GM19035 (cell line): ENCODE data around the gene NOTCH1.

Experiments used
- ATAC-seq: cut with Tn5 transposase; IDR thresholded peaks from one replicate; pipeline ENCODE4 v1.9.1; 2021; ENCODE audit not compliant: unreplicated experiment

Gene NOTCH1

GRCh38 chr9:136502940-136503550, 42.8 kb downstream of the NOTCH1 start:
- no peak for ATAC-seq

GRCh38 chr9:136502196-136502595, 43.7 kb downstream of the NOTCH1 start:
- ATAC-seq, result no peak

DNA sequence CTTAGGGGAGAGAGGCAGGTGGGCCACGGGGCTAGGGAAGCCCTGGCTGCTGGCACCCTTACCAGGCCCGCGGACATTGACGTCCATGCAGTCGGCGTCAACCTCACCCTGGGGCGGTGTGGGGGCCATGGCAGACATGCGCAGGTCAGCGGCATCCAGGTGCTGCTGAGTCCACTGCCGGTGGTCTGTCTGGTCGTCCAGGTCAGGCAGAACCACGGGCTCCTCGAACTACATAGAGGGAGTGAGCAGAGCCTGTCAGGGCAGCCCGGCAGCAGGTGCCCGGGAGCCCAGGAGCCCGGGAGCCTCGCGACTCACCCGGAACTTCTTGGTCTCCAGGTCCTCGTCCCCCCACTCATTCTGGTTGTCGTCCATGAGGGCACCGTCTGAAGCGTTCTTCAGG, 44.2 kb downstream of the NOTCH1 start:
- no peak for ATAC-seq

- no peak for ATAC-seq
These were observed 45.6 kb downstream of the NOTCH1 start for GRCh38 chr9:136499935-136500910.

- no peak for ATAC-seq
These were observed 46.5 kb downstream of the NOTCH1 start for GRCh38 chr9:136499071-136499934.

DNA sequence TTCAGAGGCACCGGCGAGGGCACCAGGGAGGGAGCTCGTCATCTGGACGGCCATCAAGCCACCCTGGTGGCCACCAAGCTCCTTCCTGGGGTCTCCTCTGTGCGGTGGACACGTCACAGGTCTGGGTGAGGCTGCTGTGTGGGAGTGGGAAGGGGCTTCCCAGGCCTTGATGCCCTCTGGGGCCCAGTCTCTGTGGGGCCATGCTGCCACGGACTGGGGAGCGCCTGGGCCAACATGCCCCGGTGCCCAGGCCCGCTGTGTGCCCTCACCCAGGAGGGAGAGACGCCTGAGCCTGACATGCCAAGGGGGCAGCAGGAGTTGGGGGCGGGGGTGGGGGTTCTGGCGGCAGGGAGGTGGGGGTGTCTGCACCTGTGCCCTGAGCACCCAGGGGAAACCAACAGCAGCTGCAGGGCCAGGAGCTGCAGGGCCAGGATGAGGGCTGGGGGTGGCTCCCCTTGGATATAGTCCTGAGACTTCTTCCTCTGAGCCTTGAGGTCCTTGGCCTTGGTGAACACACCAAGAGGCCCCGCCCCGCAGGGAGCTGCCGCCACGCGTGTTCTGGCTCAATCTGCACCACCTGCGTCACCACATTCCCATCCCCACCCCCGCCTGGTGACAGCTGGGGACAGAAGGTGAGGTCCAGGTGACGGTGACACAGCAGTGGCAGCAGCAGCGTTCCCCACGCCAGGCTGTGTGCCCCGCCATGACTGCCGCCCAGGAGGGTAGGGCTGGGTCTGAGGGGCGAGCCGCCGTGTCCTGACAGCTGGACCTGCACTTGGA, 47.7 kb downstream of the NOTCH1 start:
- ATAC-seq, result no peak

GRCh38 chr9:136496801-136497620, 48.8 kb downstream of the NOTCH1 start:
- no peak for ATAC-seq

DNA sequence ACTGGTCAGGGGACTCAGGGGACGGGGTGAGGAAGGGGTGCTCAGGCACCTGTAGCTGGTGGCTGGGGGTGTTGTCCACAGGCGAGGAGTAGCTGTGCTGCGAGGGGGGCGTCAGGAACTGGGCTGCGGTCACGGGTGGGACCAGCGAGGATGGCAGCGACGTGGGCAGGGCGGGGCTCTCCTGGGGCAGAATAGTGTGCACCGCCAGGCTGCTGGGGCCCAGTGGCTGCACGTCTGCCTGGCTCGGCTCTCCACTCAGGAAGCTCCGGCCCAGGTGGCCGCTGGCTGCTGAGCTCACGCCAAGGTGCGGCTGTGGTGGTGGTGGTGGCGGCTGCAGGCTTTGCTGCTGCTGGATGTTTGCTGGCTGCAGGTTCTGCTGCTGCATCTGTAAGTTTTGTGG, 49.7 kb downstream of the NOTCH1 start:
- ATAC-seq, result no peak

DNA sequence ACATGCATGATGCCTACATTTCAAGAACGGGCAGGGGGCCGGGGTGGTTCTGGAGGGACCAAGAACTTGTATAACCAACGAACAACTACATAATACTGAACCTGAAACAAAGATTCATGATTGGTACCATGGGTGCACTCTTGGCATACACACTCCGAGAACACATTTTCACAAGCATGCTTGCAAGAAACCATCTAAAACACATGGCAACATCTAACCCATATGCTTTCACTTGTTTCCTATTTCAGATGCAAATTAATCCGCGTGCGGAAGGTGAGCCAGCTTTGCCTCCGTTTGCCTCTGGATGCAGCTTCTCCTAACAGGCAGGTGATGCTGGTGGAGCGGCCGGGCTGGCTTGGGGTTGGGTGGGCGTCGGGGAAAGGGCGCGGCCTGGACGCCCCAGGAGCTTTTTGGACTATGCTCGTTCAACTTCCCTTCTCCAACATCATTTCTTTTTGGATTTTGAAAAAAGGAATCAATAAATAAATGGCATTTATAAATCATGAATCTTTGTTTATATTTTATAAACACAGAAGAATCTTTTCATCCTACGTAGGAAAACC, 50.5 kb downstream of the NOTCH1 start:
- ATAC-seq, result no peak

DNA sequence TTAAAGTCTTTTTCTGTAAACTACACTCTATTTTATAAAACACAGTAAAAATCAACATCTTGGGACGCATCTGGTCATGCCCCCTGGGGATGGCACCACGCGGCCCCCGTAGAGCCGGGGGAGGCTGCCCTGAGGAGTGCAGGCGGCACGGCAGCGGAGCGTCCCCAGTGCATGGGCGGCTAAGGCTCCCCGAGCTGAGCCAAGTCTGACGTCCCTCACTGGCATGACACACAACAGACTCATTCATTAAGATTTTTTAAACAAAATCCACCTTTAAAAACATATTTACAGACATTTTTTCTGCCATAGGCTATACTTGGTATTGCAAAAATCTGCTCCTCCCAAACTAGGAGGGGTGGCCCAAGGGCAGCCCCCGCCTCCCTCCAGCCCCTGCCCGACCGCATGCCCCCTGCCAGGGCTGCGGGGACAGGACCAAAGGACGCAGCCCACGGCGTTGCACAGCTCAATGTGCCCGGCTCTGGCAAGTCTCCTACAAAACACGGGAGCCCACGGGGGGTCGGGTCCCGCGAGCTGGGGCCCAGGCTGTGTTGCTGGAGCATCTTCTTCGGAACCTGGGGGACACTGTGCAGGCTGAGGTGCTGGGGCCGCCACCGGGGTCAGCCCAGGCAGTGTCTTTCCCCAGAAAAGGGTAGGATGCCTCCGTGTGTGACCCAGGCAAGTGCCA, 51.2 kb downstream of the NOTCH1 start:
- no peak for ATAC-seq

- ATAC-seq, result no peak
These were observed 51.8 kb downstream of the NOTCH1 start for GRCh38 chr9:136494012-136494411.

GRCh38 chr9:136493567-136493971, 52.3 kb downstream of the NOTCH1 start:
- no peak for ATAC-seq

DNA sequence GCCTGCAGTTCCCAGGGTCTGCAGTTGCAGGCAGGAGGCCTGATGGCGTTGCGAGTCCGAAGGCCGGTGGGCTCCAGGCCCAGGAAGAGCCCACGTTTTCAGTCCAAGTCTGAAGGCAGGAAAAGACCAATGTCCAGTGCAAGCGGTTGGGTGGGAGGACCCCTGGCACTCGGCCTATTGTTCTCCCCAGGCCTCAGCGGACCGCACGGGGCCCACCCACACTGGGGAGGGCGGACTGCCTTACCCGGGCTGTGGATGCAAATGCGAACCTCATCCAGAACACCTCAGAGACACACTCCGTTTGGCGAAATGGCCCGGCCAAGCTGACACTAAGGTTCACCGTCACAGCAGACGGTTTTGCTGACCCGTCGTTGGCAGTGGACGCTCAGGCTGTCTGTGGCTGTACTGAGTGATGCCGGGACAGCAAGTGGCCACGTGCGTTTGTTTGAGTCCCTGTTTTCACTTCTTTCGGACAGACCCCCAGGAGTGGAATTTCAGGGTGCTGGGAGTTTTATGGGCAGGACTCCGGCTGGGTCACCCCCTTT, 52.8 kb downstream of the NOTCH1 start:
- ATAC-seq, result no peak

DNA sequence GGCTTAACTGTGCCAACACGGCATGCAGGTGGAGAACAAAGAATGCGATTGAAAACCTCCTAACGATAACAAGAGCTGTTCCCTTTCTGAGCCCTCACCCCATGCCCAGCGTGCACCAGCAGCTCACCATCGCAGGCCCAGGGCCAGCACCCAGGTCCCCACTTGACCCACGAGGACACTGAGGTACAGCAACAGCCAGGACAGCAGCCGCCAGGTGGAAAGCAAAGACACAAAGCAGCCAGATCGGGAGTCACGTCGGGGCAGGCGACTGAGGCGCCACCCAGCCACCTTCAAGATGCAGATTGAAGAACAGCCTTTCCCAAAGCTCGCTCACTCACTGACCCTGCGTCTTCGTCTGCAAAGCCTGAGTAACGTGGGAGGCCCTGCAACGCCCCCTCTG, 56.1 kb downstream of the NOTCH1 start:
- no peak for ATAC-seq

DNA sequence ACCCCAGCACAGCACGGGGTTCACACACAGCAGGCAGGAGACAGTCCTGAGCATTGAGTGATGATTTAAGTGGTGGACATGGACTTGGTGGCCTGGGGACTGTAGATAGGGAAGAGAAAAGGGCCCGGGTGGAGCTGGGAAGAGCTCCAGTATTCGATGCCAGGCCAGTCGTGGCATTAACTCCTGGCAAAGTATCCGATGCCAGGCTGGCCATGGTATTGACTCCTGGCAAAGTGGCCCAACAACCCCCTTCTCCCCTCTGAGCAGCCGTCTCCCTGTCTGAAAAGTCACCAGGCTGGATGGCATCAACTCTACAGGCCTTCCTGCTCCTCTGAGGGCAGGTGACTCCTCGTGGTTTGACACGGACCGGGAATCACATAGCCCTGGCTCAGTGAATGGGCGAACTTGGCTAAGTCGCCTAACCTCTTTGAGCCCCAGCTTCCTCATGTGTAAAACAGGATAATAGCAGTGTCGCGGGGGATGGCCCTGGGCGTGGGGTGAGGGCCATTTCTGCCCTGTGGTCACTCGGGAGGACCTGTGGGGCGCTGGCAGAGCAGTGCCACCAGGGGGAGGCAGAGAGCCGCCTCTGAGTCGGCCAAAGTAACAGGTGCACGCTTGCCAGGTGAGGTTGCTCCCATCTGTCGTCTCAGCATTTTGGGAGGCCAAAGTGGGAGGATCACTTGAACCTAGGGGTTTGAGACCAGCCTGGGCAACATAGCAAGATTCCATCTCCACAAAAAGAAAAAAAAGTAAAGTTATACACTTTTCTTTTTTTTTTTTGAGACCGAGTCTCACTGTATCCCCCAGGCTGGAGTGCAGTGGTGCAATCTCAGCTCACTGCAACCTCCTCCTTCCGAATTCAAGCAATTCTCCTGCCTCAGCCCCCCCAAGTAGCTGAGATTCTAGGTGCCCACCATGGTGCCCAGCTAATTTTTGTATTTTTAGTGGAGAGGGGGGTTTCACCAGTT, 57.3 kb downstream of the NOTCH1 start:
- ATAC-seq, result no peak

DNA sequence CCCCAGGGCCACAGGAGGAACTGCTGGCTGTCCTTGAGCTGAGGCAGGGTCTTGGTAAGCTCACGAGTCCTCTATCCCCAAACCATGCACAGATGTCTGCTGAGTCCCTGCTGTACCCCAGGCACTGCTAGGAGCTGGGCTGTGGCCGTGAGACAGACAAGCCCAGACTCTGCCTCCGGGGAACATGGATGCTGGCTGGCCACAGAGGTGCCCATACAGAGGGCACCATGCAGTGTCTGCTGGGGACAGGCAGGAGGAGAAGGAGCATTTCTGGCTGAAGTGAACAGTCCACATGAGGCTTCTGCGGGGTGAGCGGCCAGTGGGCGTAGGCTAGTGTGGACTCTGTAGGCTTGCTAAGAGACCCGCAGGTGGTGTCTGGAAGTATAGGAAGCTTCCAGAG, 58.2 kb downstream of the NOTCH1 start:
- no peak for ATAC-seq

GRCh38 chr9:136486823-136487620, 58.8 kb downstream of the NOTCH1 start:
- ATAC-seq, result no peak
